ENCODE data around the gene NUDT22.

Gene NUDT22

GRCh38 chr11:64260147-64260708 lies 34.2 kb downstream of the NUDT22 start:
- Histone ChIP-seq H3K4me1 (no peaks in the 10 kb centered on the region), H3K4me3 (no peak overlapping the region), H3K27me3 (no peaks in the 10 kb centered on the region), H3K27ac (no peak overlapping the region), H3K36me3 (peaks cover 25 to 99% (median 80%) of the 10 kb centered on the region in 3 donors), H3K9me3 (no peaks in the 10 kb centered on the region)
- no peak for DNase-seq
- intact Hi-C loops (cut with DNase I; ENCODE audit: low total_unique reads): no loop called here
- no peak for TF ChIP-seq CTCF (IDR thresholded peaks at IDR 0.05)

GRCh38 chr11:64261556-64262080 lies 35.5 kb downstream of the NUDT22 start:
- Histone ChIP-seq H3K27me3 (no peaks in the 10 kb centered on the region), H3K27ac (no peak overlapping the region), H3K36me3 (peaks cover 25 to 99% (median 79%) of the 10 kb centered on the region in 3 donors), H3K4me3 (no peak overlapping the region), H3K4me1 (no peaks in the 10 kb centered on the region), H3K9me3 (no peaks in the 10 kb centered on the region)
- DNase-seq: no peak
- no peak for TF ChIP-seq CTCF (IDR thresholded peaks at IDR 0.05)
- intact Hi-C loops (cut with DNase I; ENCODE audit: low total_unique reads): no loop called here

GRCh38 chr11:64262271-64263002 lies 36.4 kb downstream of the NUDT22 start:
- peaks cover 0 to 5% (median 0%) of the 10 kb centered on the region in 4 donors for H3K4me1 ChIP-seq
- H3K27me3 ChIP-seq: no peaks in the 10 kb centered on the region
- no peak overlapping the region for H3K4me3 ChIP-seq
- TF ChIP-seq CTCF (IDR thresholded peaks at IDR 0.05): no peak
- intact Hi-C loops (cut with DNase I; ENCODE audit: low total_unique reads): no loop called here
- H3K27ac ChIP-seq: no peak overlapping the region
- no peak for DNase-seq
- no peaks in the 10 kb centered on the region for H3K9me3 ChIP-seq
- H3K36me3 ChIP-seq: peaks cover 24 to 98% (median 73%) of the 10 kb centered on the region in 3 donors

- TF ChIP-seq CTCF (IDR thresholded peaks at IDR 0.05): no peak
- no peak for DNase-seq
- no peaks in the 10 kb centered on the region for H3K9me3 ChIP-seq
- no peak overlapping the region for H3K4me3 ChIP-seq
- intact Hi-C loops (cut with DNase I; ENCODE audit: low total_unique reads): no loop called here
- H3K27ac ChIP-seq: no peak overlapping the region
- H3K27me3 ChIP-seq: no peaks in the 10 kb centered on the region
- peaks cover 2 to 12% (median 7%) of the 10 kb centered on the region in 4 donors for H3K4me1 ChIP-seq
- peaks cover 24 to 89% (median 66%) of the 10 kb centered on the region in 3 donors for H3K36me3 ChIP-seq
Observed at GRCh38 chr11:64263021-64263946, 37.2 kb downstream of the NUDT22 start.

GRCh38 chr11:64263947-64264317 lies 37.9 kb downstream of the NUDT22 start:
- Histone ChIP-seq H3K4me3 (no peak overlapping the region), H3K27ac (no peak overlapping the region), H3K4me1 (peaks cover 6 to 19% (median 13%) of the 10 kb centered on the region in 4 donors), H3K9me3 (no peaks in the 10 kb centered on the region), H3K27me3 (no peaks in the 10 kb centered on the region), H3K36me3 (peaks cover 24 to 83% (median 60%) of the 10 kb centered on the region in 3 donors)
- no peak for TF ChIP-seq CTCF (IDR thresholded peaks at IDR 0.05)
- intact Hi-C loops (cut with DNase I; ENCODE audit: low total_unique reads): no loop called here
- DNase-seq: no peak

Data from tibial artery (tissue), 4 donors.